Daoy (cell line): Measurements from ENCODE around the gene WFIKKN1. TPM values are rescaled to one million over a fixed set of nuclear protein-coding genes. Genes with fewer than 3 reads are reported as not detected.

Experiments
- DNase-seq: peaks from one replicate; pipeline ENCODE4 v3.0.0-alpha.2; 2015; ENCODE audit warnings: low read depth
- total RNA-seq: library from RNA; depleted of rRNA; stranded (reverse); fragments of >200 nt; shearing (Covaris generic); gene quantifications from 2 replicates; pipeline ENCODE4 v1.2.3, GENCODE V29; 2014

The WFIKKN1 gene
- total RNA-seq, 1 experiment from 2014 or later: not detected

GRCh38 chr16:657487-657886 is 26.7 kb downstream of the WFIKKN1 start:
- no peak for DNase-seq

- DNase-seq: no peak
These were observed 28.1 kb downstream of the WFIKKN1 start for GRCh38 chr16:658679-659571.

- no peak for DNase-seq
These were observed 28.8 kb downstream of the WFIKKN1 start for GRCh38 chr16:659618-660017.

GRCh38 chr16:660132-660458 is 29.3 kb downstream of the WFIKKN1 start:
- DNase-seq: no peak

- peak; percentile 80 for DNase-seq
These were observed 29.8 kb downstream of the WFIKKN1 start for GRCh38 chr16:660459-661183.

GRCh38 chr16:661184-661821 is 30.5 kb downstream of the WFIKKN1 start:
- no peak for DNase-seq

GRCh38 chr16:662095-662494 is 31.3 kb downstream of the WFIKKN1 start:
- no peak for DNase-seq

- no peak for DNase-seq
These were observed 31.8 kb downstream of the WFIKKN1 start for GRCh38 chr16:662597-662996.

- no peak for DNase-seq
These were observed 35.8 kb downstream of the WFIKKN1 start for GRCh38 chr16:666572-666971.

- DNase-seq: no peak
These were observed 36.5 kb downstream of the WFIKKN1 start for GRCh38 chr16:667113-667779.

- peak; percentile 94 for DNase-seq
These were observed 37.2 kb downstream of the WFIKKN1 start, which contains the start of gene RHOT2 for GRCh38 chr16:667780-668518. RHOT2 (plus strand) TSS chr16:668132; CDS start chr16:668200, 68 bp downstream.

- no peak for DNase-seq
These were observed 37.9 kb downstream of the WFIKKN1 start for GRCh38 chr16:668519-669171.

GRCh38 chr16:669666-670065 is 38.9 kb downstream of the WFIKKN1 start:
- DNase-seq: no peak

- DNase-seq: no peak
These were observed 39.9 kb downstream of the WFIKKN1 start for GRCh38 chr16:670485-671352.

- DNase-seq: no peak
These were observed 40.8 kb downstream of the WFIKKN1 start for GRCh38 chr16:671353-672131.

- DNase-seq: no peak
These were observed 41.6 kb downstream of the WFIKKN1 start for GRCh38 chr16:672371-672770.

GRCh38 chr16:672851-673250 is 42.1 kb downstream of the WFIKKN1 start:
- DNase-seq: no peak

- DNase-seq: no peak
These were observed 42.7 kb downstream of the WFIKKN1 start for GRCh38 chr16:673399-673991.
